Sigmoid colon (tissue), 7 donors: ENCODE results near the gene ZNF462. TPM values are rescaled to one million over a fixed set of nuclear protein-coding genes. Genes with fewer than 3 reads are reported as not detected.

ENCODE experiments used
- DNase-seq: peaks from one replicate; pipeline ENCODE4 v3.0.0-alpha.2; 2019
- H3K27ac ChIP-seq, 4 donors: fragments of 200-600 bp; sonication (generic); one replicate each; pipeline ENCODE4 v1.5.1; 2016 to 2019; ENCODE audit warnings: mild to moderate bottlenecking in 1 of 4
- H3K27me3 ChIP-seq, 3 donors: fragments of 200-600 bp; sonication (generic); one replicate each; pipeline ENCODE4 v1.5.1; 2019; ENCODE audit warnings: mild to moderate bottlenecking in 1 of 3
- H3K36me3 ChIP-seq, 4 donors: fragments of 200-600 bp; sonication (generic); one replicate each; pipeline ENCODE4 v1.5.1; 2016 to 2019
- H3K4me1 ChIP-seq, 4 donors: fragments of 200-600 bp; sonication (generic); one replicate each; pipeline ENCODE4 v1.5.1; 2017 to 2019
- H3K4me3 ChIP-seq, 4 donors: fragments of 200-600 bp; sonication (generic); one replicate each; pipeline ENCODE4 v1.5.1; 2017 to 2019; ENCODE audit warnings: mild to moderate bottlenecking in 2 of 4, moderate library complexity in 1 of 4
- H3K9me3 ChIP-seq, 4 donors: fragments of 200-600 bp in 3 of 4; sonication (generic) in 3 of 4; one replicate each; pipeline versions ENCODE4 v1.5.1 to v1.6.1; 2013 to 2019
- EP300 ChIP-seq, 4 donors: sonication (generic); formaldehyde crosslinking; IDR thresholded peaks; one replicate each; pipeline ENCODE4 v1.6.1; 2017; ENCODE audit warnings: antibody characterized with exemption in 4 of 4
- POLR2A ChIP-seq, 2 donors: fragments of 450-650 bp; IDR thresholded peaks; one replicate each; pipeline ENCODE4 v1.6.1; 2016; ENCODE audit warnings: antibody characterized with exemption in 2 of 2, mild to moderate bottlenecking in 2 of 2, moderate library complexity in 2 of 2
- POLR2AphosphoS5 ChIP-seq, 4 donors: sonication (generic); formaldehyde crosslinking; IDR thresholded peaks; one replicate each; pipeline ENCODE4 v1.6.1; 2017; ENCODE audit warnings: antibody characterized with exemption in 4 of 4
- WGBS, 2 donors: extraction: QIAGEN DNeasy Blood & Tissue Kit; methylation state at CpG; one replicate each; pipeline ENCODE4 v1.1.7; 2013; 5-methylcytosine and 5-hydroxymethylcytosine counted together
- intact Hi-C: fragments of 100-400 bp; cut with DNase I; formaldehyde crosslinking; loops from one replicate; pipeline ENCODE4 v1.15.1; 2023
- polyA plus RNA-seq, 3 donors: library from polyadenylated mRNA; stranded (reverse); fragments of 200-250 nt; gene quantifications; one replicate each; pipeline ENCODE4 v1.2.3, GENCODE V29; 2013
- total RNA-seq, 4 donors: library from RNA; depleted of rRNA; stranded (reverse); fragments of >200 nt; gene quantifications; one replicate each; pipeline ENCODE4 v1.1.0, GENCODE V29; 2016
- TF ChIP-seq, protein P1 (sequence below), 4 experiments: fragments of 450-650 bp in 3 of 4; fragments of 200-600 bp in 1 of 4; IDR thresholded peaks; one replicate each; pipeline ENCODE4 v1.5.1; 2016 to 2019; ENCODE audit warnings: antibody characterized with exemption in 4 of 4, mild to moderate bottlenecking in 3 of 4, moderate library complexity in 2 of 4
- donor health status: healthy with polysubstance abuse.
- donor health status: Bipolar disorder and iron deficiency.
- donor health status: healthy.

ZNF462 gene
- total and polyA plus RNA-seq, 7 donors, result 0.60 to 33.8 (median 21.7) TPM

GRCh38 chr9:106969696-106970095 is 106.7 kb downstream of the ZNF462 start:
- TF ChIP-seq, protein P1, sequence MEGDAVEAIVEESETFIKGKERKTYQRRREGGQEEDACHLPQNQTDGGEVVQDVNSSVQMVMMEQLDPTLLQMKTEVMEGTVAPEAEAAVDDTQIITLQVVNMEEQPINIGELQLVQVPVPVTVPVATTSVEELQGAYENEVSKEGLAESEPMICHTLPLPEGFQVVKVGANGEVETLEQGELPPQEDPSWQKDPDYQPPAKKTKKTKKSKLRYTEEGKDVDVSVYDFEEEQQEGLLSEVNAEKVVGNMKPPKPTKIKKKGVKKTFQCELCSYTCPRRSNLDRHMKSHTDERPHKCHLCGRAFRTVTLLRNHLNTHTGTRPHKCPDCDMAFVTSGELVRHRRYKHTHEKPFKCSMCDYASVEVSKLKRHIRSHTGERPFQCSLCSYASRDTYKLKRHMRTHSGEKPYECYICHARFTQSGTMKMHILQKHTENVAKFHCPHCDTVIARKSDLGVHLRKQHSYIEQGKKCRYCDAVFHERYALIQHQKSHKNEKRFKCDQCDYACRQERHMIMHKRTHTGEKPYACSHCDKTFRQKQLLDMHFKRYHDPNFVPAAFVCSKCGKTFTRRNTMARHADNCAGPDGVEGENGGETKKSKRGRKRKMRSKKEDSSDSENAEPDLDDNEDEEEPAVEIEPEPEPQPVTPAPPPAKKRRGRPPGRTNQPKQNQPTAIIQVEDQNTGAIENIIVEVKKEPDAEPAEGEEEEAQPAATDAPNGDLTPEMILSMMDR (IDR thresholded peaks at IDR 0.05), result no peak
- TF ChIP-seq POLR2AphosphoS5 (IDR thresholded peaks at IDR 0.05) (no peak), EP300 (IDR thresholded peaks at IDR 0.05) (no peak), POLR2A (IDR thresholded peaks at IDR 0.05) (no peak)
- no peak for DNase-seq
- Histone ChIP-seq H3K36me3 (peaks cover 13 to 30% (median 18%) of the 10 kb centered on the region in 4 donors), H3K27ac (no peak overlapping the region), H3K9me3 (no peaks in the 10 kb centered on the region), H3K4me1 (peaks cover 0 to 9% (median 4%) of the 10 kb centered on the region in 4 donors), H3K4me3 (no peak overlapping the region), H3K27me3 (no peaks in the 10 kb centered on the region)
- intact Hi-C loops, result no loop called here

GRCh38 chr9:106970219-106970975 is 107.4 kb downstream of the ZNF462 start:
- Histone ChIP-seq H3K27me3 (no peaks in the 10 kb centered on the region), H3K36me3 (peaks cover 16 to 37% (median 23%) of the 10 kb centered on the region in 4 donors), H3K27ac (no peak overlapping the region), H3K9me3 (no peaks in the 10 kb centered on the region), H3K4me3 (no peak overlapping the region), H3K4me1 (peaks cover 0 to 9% (median 4%) of the 10 kb centered on the region in 4 donors)
- no peak for DNase-seq
- TF ChIP-seq POLR2AphosphoS5 (IDR thresholded peaks at IDR 0.05) (no peak), POLR2A (IDR thresholded peaks at IDR 0.05) (no peak), EP300 (IDR thresholded peaks at IDR 0.05) (no peak)
- TF ChIP-seq, protein P1 (IDR thresholded peaks at IDR 0.05), result no peak
- intact Hi-C loops, result no loop called here
- WGBS, 2 donors, result 89 to 90% methylated on average over 9 of the region's 9 CpGs

GRCh38 chr9:106970976-106971457 is 108.1 kb downstream of the ZNF462 start:
- Histone ChIP-seq H3K27ac (no peak overlapping the region), H3K4me1 (peaks cover 0 to 9% (median 4%) of the 10 kb centered on the region in 4 donors), H3K4me3 (no peak overlapping the region), H3K9me3 (no peaks in the 10 kb centered on the region), H3K27me3 (no peaks in the 10 kb centered on the region), H3K36me3 (peaks cover 17 to 43% (median 24%) of the 10 kb centered on the region in 4 donors)
- WGBS, 2 donors, result 85 to 92% methylated on average over 5 of the region's 5 CpGs
- intact Hi-C loops, result no loop called here
- DNase-seq, result no peak
- TF ChIP-seq POLR2AphosphoS5 (IDR thresholded peaks at IDR 0.05) (no peak), EP300 (IDR thresholded peaks at IDR 0.05) (no peak), POLR2A (IDR thresholded peaks at IDR 0.05) (no peak)
- TF ChIP-seq, protein P1 (IDR thresholded peaks at IDR 0.05), result no peak

- intact Hi-C loops, result no loop called here
- peaks cover 24 to 54% (median 32%) of the 10 kb centered on the region in 4 donors for H3K36me3 ChIP-seq
- no peak overlapping the region for H3K27ac ChIP-seq
- H3K9me3 ChIP-seq, result no peaks in the 10 kb centered on the region
- no peaks in the 10 kb centered on the region for H3K27me3 ChIP-seq
- TF ChIP-seq POLR2AphosphoS5 (IDR thresholded peaks at IDR 0.05) (no peak), POLR2A (IDR thresholded peaks at IDR 0.05) (no peak), EP300 (IDR thresholded peaks at IDR 0.05) (no peak)
- TF ChIP-seq, protein P1 (IDR thresholded peaks at IDR 0.05), result no peak
- WGBS, 2 donors, result 96 to 97% methylated on average over 9 of the region's 9 CpGs
- no peak overlapping the region for H3K4me3 ChIP-seq
- no peak for DNase-seq
- peaks cover 0 to 9% (median 4%) of the 10 kb centered on the region in 4 donors for H3K4me1 ChIP-seq
These were observed 109.1 kb downstream of the ZNF462 start for GRCh38 chr9:106972082-106972481.
